ENCODE results near the gene LYPD1.

The LYPD1 gene

GRCh38 chr2:132632000-132632649 lies 37.9 kb downstream of the LYPD1 start:
- peak; percentile 15 for DNase-seq (ENCODE audit: low spot score)

- DNase-seq (ENCODE audit: low spot score), result peak; percentile 24
Measured at GRCh38 chr2:132627536-132627935, 42.5 kb downstream of the LYPD1 start.

DNA sequence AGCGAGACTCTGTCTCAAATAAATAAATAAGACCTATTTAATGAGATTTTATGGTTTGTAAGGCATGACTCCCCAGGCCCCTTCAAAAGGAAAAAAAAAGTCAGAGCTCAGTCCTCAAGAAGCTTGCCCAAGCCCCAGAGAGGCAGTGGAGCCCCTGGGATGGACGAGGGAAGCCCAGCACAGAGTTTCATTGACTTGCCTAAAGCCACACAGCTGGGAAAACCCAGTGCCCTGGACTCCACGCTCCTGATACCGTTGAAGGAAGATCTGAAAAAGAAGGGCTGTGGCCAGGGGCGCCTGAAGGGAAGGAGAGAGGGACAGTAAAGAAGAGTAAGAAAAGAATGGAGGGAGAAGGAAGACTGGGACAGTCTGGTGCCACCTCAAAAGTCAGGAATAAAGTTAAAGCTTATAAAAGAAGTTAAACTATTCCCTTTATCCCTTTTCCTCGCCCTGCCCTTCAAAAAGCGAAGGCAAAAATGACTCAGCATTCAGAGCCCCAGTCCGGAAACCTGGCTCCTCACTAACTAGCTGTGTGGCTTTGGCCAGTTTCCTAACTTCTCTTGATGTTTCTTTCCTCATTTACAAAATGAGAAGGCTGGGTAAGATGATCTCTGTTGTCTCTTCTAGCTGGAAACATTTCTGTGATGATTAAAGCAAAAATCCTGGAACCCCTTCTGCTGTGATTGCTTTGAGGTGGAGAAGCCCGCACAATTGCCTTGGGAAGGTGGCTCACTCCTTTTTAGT lies 46.7 kb downstream of the LYPD1 start:
- DNase-seq (ENCODE audit: low spot score), result peak; percentile 82

DNA sequence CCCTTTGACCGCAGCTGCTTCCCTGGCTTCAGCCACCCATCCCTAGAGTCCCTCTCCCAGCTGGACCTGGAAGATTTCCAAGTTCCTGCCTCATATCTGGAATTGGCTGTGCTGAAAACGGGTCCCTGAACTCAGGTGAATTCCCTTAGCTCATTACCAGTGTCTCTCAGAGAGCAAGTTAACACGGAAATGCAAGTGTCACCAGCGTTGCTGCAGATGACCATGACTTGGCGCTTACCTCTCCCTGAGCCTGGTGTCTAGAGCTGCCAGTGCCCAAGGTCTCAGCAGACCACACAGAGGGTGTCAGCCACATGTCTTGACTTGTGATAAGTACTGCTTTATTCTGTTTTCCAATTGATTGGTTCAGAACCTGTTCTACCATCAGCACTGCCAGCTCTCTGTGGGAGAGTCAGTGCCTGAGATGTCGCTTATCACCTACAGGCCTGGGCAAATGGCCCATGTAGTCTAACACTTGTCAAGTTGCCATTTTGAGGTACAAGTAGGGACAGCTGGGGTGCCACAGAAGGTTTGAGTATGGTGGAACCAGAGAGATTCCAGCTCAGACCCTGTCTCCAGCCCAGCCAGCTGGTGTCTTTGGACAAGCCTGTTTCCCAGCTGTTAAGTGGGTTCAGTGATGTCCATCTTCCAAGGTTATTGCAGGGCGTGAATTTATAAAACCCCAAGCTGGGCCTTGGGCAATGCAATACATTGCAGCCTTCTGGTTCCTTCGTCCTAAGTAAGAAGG lies 48.7 kb downstream of the LYPD1 start:
- DNase-seq (ENCODE audit: low spot score), result no peak

GRCh38 chr2:132620115-132620514 lies 49.9 kb downstream of the LYPD1 start:
- DNase-seq (ENCODE audit: low spot score), result peak; percentile 36

- no peak for DNase-seq (ENCODE audit: low spot score)
Measured at GRCh38 chr2:132618734-132619133, 51.3 kb downstream of the LYPD1 start.

- DNase-seq (ENCODE audit: low spot score), result no peak
Measured at GRCh38 chr2:132617989-132618388, 52.0 kb downstream of the LYPD1 start.

DNA sequence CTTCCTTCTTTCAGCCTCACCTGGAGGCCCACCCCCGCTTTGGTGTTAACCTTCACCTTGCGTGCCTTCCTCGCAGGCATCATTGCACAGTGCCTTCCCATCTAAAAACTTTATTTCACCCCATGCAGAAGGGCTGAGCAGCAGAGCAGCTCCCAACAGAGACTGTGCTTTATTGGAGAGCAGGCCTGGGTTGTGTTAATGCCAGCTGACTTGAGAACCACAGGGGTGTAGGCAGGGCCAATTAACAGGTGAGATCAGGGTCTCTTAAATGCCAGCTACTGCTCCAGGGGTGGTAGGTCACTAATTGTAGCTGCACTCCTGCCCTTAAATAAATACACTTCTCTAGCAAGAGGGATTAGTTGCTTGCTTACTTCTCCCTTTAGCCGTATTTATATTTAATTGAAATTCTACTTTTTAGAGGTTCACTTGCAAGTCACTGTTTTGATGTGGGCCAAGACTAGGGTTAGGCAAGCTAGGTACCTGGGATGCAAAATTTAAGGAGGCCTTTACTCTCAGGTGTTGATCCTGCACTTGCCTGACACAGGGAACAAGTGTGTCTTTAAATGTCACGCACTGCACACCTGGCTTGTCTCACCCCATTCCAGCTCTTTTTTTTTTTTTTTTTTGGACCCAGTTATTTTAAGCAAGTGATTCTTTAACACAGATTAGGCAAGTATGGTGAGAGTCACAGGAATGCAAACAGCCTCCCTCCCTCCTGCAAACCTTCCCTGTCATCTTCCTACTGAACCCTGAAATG lies 54.5 kb downstream of the LYPD1 start:
- no peak for DNase-seq (ENCODE audit: low spot score)

DNA sequence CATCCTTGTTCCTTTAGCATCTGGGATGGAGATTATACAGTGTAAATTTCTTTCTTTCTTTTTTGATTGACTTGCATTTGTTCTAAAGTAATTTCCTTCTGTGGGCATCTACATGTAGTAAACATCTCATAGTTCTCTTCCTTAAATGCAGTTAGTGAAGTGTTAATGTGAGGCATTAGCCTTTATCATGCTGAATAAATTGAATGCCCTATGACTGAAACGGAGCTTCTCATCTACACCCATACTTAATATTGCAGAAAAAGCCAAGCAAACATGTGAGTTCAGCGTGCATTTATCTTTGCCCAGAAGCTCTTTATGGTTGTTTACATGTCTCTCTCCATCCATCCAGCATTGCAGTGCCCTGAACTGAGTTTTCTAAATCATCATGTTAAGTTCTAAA lies 58.3 kb downstream of the LYPD1 start:
- no peak for DNase-seq (ENCODE audit: low spot score)

DNA sequence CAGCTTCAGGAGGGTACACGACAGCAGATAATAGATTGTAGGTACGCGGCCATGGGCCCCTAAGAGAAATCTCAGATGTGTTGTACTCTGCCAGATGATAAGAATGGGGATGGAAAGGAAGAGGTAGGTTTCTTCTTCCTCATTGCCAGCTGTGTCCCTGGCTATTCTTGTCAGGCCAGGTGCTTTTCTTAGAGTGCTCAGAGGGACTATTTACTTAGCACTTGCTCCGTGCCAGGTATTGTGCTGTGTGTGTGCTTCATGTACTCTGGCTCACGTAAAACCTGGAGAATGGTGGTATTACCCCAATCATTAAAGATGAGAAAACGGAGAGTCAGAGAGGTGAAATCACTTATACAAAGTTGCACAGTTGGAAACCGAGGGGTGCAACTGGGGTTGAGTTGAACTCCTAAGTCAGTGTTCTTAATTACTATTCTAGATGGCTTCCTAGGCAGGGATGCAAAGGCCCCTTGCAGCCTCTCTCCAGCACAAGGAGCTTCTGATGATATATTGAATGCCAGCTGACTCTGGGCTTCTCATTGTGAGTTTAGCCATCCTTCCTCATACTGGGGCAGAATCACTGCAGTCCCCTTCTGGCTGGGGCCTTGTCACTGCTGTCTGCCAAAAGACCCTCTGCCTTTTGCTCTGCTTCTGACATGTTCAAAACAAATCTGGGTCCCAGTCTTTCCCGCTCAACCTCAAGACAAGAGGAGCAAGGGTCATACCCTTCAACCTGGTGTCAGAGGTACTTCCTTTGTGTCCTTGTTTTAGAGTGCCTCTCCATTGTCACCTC lies 60.7 kb downstream of the LYPD1 start:
- DNase-seq (ENCODE audit: low spot score), result no peak

- no peak for DNase-seq (ENCODE audit: low spot score)
Measured at GRCh38 chr2:132608311-132608710, 61.7 kb downstream of the LYPD1 start.

DNA sequence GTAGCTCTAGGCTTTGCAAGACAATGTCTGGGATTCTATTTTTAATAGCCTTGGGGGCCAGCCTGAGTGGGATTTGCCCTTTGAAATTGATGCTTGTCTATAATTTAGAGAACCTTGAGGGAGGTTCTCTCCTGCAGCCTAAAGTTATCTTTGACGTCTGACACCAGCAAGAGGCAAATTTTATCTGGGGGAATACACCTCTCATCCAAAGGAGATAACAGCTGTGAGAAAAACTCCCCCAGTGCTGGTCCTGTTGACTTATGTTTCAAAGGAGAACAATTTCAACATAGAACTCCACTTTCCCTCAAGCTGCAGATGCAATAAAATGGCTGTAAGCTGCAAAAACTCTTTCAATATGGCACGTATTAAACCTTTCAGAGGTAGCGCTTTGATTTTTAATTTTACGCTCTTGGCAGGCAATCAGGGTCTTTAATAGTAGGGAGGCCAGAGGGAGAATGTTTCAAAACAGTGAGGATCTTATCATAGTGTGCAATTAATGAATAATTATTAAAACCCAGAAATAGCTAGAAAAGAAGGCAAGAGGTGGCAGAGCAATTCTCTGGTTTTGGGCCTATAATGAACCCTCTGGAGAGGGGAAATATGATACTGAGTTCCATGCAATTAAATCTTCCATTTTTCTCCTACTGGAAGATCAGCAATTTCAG lies 62.4 kb downstream of the LYPD1 start:
- no peak for DNase-seq (ENCODE audit: low spot score)

DNA sequence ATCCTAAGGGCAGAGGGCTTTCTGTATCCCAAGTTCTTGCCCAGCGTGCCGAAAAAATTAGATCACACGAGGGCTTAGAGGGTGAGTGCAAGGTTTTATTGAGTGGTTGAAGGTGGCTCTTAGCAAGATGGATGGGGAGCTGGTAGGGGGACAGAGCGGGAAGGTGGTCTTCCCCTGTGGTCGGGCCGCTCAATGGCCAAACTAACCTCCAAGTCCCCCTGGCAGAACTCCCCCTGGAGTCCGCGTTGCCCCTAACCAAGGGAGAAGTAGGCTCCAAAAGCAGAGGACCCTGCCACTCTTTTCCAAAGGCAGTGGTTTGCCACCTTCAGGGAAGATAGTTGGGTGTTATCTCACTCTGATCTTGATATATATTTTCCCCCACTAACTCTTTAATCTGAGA lies 63.4 kb downstream of the LYPD1 start:
- no peak for DNase-seq (ENCODE audit: low spot score)

DNA sequence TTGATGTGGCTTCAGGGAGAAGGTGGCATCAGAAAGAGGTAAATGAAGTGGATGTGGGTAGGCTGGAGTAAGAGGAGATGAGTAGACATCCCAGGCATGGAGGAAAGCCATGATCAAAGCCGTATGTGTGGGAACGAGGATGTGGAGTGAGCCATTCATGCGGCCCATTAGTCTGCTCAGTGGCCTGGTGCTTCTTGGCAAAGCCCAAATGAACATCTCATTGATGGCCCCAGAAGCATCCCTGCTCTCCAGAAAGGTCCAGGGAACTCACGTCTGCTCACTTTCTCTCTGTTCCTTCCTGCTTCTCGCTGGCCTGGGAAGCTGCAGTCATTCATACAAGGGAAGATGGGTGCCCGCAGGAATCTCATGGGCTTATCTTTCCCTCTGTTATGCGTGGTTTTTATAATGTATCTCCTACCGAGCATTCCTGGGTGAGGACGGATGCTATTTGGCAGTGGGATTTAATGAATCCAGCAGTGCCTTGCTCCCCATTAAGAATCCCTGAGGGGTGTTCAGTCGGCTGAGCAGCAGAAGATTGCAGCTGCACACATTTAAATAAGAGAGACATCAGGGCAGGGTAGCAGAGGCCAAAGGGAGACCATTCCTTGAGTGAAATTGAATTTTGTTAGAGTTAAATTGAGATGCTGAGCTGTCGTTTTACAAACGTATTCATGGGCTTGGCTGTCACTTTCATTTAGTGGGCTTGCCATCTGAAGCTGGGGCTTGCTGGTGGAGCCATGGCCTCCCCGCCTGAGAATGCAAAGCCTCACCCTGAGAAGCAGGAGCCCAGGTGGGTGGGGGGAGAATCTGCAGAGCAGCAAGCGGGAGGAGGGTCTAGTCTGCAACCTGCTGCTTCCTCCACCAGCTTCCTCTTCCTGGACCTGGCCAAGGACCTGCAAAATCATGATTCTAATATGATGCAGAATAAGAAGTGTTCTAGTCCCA lies 64.5 kb downstream of the LYPD1 start:
- no peak for DNase-seq (ENCODE audit: low spot score)

DNA sequence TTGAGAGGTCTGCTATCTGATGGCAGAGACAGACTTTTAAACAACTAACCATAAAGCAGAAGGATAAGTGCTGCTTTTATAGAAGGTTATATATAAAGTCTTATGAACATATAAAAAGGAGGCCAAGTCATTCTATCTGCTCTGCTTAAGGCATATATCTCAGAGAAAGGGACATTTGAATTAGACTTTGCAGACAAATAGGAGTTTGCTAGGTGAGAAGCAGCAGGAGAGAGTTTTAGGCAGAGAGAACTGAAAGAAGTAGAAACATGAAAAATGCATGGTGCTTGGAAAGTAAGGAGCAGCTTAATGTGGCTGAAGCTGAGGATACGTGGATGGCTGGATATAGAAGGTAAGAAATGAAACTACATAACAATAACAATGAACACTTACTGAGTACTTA lies 65.4 kb downstream of the LYPD1 start:
- DNase-seq (ENCODE audit: low spot score), result no peak

DNA sequence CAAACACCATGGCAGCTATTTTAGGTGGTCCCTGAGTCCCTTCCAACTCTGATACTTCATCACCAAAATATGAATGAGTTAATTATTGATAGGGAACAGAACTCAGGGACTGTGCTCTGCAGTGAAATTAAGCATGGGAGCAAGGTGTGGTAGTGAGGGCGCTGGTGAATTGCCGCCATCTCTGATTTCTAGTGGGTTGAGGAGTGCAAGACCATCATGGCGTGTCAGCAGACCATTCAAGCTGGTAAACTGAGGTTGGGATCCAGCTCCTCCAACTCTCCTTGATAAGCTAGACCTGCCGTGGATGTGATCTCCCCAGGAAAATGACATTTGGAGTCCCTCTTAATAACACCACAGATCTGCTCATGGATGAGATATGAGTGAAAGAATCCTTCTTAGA lies 70.4 kb downstream of the LYPD1 start:
- DNase-seq (ENCODE audit: low spot score), result no peak

GRCh38 chr2:132598536-132598935 lies 71.5 kb downstream of the LYPD1 start:
- no peak for DNase-seq (ENCODE audit: low spot score)

- no peak for DNase-seq (ENCODE audit: low spot score)
Measured at GRCh38 chr2:132597831-132598230, 72.2 kb downstream of the LYPD1 start.

DNA sequence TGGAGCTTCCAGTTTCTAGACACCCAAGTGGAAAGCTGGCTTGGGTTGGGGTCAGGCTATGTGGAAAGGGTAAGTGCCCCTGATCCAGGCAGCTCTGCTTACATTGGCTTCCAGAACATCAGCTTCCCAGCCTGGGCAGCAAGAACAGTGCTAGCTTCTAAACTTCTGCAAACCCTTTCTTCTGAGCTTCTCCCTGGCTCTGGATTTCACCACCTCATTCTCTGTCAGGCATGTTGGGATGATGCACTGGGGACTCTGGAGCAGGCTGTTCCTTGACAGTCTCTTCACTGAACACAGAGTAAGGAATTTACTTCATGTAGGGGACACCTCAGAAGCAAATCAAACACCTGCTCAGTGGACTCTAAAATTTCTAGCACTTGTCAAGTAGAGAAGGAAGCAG lies 72.8 kb downstream of the LYPD1 start:
- DNase-seq (ENCODE audit: low spot score), result no peak

DNA sequence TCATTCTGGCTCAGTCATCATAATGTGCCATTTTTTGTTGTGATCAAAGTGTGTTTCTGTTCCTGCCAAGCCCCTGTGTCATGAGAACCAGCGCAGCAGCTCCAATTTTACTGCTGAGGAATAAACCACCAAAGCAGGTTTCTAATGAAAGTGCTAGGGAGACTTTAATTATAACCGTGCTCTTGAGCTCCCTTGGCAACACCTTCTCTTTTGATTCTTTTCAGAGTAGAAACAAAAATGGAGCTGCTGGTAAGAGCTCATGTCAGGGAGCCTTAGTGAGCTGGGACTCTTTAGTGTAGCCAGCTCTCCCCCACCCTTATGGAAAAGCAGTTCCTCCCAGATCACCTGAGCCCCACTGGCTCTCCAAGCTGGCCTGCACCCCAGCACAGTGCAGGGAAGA lies 74.3 kb downstream of the LYPD1 start:
- no peak for DNase-seq (ENCODE audit: low spot score)

All from GM03348 (cell line).